Femur (tissue), 1 donor: ENCODE data around the gene MPHOSPH9.

Source experiments
- DNase-seq: peaks from one replicate; pipeline ENCODE4 v3.0.0-alpha.2; 2017

Gene MPHOSPH9

DNA sequence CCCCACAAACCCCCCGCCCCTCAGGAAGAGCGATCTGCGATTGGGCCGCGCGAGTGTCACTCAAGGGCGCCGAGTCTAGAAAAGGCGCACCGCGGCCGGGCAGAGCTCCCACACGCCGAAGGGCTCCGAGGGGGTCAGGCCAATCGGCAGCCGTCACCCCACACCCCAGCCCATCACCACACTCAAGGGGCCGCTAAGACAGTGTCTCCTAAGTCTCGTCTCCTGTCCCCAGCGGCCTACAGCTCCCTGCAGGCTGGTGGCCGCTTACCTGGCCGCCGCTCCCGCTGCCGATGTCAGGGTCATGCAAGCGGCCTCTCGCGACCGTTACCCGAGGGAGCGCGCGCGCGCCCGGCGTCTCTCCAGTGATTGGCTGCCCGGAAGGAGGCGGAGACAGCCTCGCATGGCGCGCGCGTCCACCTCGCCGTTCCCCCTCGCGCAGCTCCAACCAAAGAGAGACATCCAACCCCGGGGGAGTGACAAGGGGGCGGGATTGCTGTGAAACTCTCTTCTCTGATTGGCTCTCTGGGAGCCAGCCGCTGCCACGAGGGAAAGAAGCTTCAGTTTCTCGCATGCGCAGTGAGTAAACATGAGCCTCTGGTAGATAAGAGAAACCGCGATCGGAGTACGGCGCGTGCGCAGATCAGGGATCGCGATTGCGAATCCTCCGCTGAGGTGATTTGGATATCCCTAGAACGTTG is at the start of gene MPHOSPH9, which contains the start of gene MTRFR:
Gene MPHOSPH9 (minus strand): TSS at position 335 of the 698 bp plus-strand sequence. CDS start 2,777 bp downstream, outside the sequence.
Gene MTRFR (plus strand): TSS at position 630 of the 698 bp plus-strand sequence. CDS start 20,239 bp downstream, outside the sequence.
- DNase-seq: peak; percentile 100

- DNase-seq: no peak
Measured at GRCh38 chr12:123282111-123282510, 49.2 kb upstream of the MPHOSPH9 start.

GRCh38 chr12:123280971-123281370 is 48.0 kb upstream of the MPHOSPH9 start:
- no peak for DNase-seq

DNA sequence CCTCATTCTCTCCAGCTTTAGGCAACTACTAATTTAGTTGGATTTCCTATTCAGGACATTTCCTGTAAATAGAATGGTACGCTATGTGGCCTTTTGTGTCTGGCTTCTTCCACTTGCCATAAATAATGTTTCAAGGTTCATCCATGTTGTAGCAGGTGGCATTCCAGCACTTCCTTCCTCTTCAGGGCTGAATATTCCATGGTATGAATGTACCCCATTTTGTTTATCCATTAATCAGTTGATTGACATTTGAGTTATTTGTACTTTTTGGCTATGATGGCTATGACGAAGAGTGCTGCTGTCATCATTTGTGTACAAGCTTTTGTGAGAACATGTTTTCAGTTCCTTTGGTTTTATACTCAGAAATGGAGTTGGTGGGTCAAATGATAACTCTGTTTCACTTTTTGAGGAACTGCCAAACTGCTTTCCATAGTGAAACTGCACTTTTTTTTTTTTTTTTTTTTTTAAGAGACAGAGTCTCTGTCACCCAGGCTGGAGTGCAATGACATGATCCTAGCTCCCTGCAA is 45.2 kb upstream of the MPHOSPH9 start:
- DNase-seq: no peak

DNA sequence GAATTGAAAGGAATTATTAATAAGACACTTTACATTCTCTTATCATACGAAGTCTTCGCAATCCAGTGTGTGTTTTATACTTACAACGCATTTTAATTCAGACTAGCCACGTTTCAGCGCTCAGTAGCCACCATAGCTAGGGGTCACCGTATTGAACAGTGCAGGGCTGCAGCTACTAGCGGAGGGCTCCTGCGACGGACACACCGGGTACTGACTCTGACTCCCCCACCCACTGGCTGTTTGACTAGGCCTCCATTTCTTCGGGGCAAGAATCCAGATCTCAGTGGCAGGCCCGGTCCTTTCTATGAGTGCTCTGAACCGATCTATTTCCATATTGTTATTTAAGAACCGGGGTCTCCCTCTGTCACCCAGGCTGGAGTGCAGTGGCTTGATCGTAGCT is 40.2 kb upstream of the MPHOSPH9 start:
- no peak for DNase-seq

GRCh38 chr12:123271001-123271668 is 38.2 kb upstream of the MPHOSPH9 start:
- peak; percentile 83 for DNase-seq

DNA sequence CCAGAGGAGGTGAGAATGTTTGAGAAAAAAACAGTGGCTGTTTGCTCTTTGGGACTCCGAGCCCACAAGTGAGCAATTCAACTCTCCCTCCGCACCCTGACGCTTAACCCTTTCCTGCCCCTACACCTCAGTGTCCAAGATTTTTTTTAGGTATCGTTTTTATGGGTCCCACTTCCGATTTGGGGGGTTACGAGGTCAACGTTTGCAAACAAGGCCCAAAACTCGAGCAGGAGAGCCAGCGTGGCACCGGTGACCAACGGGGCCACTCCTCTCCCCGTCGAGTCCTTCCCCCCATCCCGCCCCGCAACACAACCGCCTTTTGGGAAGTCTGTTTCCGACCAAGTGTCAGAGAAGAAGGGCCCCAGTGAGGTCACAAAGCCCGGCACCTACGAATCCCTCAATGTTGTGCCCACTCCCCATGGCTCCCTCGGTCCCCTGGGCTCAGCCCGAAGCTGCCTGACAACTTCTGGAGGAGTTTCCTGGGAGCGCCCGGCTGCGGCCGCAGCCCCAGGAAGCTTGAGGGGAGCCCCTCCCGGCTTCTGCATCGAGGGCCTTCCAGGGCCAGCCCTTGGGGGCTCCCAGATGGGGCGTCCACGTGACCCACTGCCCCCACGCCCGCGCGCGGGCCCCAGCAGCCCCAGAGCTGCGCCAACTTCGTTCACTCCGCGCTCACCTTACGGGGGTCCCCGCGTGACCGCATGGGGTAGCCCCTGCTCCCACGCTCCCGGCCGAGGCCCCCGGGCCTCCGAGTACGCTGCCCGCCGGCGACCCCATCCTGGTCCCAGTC is 37.5 kb upstream of the MPHOSPH9 start:
- peak; percentile 69 for DNase-seq

DNA sequence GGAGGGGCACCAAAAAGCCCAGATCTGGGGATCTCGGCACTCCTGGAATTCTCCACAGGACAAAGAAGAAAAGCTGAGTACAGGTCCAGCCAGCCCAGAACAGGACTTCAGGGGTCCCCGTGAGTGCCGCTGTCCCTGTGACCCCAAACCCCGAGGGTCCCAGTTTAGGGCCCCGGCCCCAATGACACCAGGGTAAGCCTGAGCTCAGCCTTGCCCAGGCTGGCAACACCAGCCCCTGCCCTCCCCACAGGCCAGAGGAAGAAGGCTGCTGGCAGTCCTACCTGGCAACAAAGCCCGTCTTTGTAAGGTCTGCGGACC is 36.9 kb upstream of the MPHOSPH9 start:
- peak; percentile 53 for DNase-seq

GRCh38 chr12:123269395-123269892 is 36.5 kb upstream of the MPHOSPH9 start:
- peak; percentile 91 for DNase-seq

- peak; percentile 35 for DNase-seq
Measured at GRCh38 chr12:123268850-123269249, 35.9 kb upstream of the MPHOSPH9 start.

DNA sequence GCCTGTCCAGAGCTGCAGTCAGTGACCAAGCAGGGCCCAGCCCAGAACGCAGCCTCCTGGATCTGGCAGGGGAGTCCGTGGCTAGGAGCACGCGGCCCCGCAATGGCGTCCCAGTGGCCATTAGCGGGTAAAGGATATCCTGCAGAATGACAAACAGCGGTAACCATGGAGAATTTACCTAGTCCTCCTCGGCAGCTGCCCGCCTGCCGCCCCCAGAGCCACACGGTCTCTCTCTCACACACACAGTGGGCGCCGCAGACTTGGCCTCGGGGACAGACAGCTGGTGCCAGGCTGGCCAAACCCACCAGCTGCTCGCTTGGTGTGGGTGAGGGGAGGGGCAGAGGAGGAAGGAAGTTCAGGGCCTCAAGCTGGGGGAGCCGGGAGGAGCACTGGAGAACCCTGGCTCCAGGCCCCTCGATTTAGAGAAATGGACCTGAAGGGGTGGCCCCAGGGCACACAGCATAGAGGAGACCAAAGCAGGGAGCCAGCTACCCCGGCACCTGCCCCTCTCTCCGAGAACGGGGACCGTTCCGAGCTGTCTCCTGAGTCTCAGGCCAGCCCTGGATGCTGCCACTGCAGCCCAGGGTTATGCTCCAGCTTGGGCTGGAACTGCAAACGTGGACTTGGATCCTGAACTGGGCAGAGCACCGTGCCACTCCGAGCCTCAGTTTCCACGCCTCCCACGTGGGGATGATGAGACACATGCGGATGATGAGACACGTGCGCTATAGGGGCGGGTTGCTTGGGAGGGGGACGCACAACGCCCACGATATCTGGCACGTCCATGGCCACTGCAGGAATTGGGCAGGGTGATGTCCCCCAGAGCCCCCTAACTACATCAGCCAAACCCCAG is 35.3 kb upstream of the MPHOSPH9 start:
- peak; percentile 88 for DNase-seq

GRCh38 chr12:123267335-123267920 is 34.5 kb upstream of the MPHOSPH9 start:
- no peak for DNase-seq

- DNase-seq: no peak
Measured at GRCh38 chr12:123266679-123267277, 33.8 kb upstream of the MPHOSPH9 start.

DNA sequence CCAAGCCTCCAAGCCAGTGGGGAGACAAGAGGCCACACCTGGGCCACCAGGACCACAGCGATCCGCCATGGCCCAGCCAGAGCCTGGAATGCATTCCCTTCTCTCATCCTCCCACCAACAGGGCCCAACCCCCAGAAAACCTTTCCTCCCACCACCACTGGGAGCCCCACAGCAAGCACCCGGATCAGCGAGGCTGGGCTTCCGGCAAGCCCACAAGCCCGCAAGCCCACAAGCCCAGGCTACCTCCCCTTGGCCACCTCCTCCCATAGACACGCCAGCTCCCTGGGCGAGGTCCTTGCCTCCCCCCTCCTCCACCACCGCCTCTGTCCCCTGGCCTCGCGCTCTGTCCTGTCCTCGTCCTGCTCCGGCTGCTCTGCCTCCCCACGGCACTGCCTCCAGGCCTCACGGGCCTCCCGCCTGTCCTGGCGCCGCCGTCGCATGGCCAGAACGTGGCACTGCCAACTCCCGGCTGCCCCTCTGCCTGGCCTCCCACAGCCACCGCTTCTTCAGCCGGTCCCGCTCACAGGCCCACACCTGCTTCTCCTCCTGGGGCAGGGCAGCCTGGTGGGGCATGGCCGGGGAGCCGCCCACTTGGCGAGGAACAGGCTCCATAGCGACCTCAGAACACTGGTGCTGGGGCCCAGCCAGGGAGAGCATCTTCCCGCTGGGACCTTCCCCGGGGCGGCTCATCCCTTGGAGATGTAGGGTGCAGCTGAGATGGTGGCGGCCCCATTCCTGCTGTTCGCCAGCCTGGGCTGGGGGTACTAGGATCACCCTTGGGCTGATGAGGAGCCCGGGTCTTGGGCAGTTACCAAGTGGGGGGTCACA is 33.1 kb upstream of the MPHOSPH9 start:
- DNase-seq: no peak

GRCh38 chr12:123264642-123265041 is 31.7 kb upstream of the MPHOSPH9 start:
- no peak for DNase-seq

DNA sequence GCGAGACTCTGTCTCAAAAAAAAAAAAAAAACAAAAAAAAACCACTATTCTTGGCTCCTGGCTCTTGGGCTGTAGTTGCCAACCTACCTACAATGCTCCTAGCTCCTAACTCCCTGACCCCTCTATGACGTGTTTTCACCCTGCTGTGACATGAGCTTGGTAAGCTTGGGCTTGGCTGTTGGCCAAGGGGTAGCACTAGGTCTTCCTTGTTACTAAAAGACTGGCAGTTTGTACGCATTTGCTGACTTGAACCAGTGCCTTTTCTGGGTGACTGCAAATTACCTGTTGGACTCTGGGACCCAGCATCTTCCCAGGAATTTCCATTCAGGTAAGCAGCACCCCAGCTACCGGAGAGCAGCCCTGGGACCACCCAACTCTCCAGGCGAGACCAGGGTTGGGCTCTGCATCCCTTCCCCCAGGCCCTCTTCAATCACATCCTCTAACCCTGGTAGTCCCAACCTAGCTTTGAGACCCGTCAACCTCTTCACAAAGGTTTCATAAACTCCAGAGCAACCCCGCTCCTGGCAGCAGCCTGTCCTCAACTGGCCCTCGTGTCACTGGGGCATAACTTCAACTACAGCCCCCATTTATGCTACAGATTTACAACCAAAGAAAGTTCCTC is 30.4 kb upstream of the MPHOSPH9 start:
- no peak for DNase-seq

DNA sequence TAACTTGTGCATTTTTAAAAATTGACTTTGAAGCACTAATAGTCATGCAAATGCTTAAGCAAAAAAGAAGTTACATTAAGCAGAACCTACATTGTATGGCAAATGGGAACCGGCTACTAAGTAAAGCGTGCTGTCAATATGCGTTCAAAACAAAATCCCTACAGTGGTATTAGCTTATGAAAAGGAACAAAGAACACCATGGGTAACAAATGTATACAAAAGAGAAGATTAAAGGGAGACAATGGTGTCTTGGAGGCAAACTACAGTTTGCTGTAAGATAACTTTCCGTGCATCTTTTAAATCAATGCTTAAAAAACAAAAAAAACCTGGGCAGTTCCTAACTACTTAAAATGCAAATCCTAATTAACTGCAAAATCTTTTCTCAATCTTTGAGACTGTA is 28.3 kb upstream of the MPHOSPH9 start:
- no peak for DNase-seq

DNA sequence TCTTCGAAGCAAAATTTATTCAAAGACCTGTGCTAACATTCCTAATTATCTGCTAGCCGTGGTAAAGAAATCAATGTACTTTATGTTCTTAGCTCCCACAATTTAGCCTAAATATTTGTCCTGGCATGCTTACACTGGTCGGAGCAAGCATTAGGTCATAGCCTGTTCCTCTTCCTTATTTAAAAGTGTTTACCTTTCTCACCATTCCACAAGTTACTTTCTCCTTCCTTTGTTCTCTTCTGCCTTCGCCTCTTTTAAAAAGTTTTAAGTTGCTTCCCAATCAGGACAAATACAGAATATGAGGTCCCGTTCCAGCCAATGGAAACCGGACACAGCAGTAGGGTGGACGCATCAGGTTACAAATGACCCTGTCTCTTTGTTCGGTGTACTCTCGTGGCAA is 27.1 kb upstream of the MPHOSPH9 start:
- DNase-seq: no peak

DNA sequence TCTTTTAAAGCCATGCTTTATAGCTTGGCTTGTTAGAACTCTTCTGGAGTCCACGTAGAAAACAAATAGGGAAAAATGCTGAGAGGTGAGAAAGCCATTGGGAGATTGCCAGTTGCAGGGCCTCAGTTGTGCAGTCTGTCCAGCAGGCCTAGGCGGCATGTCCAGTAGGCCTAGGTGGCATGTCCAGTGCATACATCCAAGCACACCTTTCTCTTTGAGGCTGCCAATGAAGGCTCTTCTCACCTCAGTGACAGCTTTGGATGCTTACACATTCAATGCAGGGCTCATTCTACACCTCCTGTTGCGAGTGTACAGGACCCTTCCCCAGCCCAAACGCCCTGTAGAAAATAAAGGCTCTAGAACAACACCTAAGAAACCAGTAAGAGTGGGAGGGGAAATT is 25.7 kb upstream of the MPHOSPH9 start:
- no peak for DNase-seq

DNA sequence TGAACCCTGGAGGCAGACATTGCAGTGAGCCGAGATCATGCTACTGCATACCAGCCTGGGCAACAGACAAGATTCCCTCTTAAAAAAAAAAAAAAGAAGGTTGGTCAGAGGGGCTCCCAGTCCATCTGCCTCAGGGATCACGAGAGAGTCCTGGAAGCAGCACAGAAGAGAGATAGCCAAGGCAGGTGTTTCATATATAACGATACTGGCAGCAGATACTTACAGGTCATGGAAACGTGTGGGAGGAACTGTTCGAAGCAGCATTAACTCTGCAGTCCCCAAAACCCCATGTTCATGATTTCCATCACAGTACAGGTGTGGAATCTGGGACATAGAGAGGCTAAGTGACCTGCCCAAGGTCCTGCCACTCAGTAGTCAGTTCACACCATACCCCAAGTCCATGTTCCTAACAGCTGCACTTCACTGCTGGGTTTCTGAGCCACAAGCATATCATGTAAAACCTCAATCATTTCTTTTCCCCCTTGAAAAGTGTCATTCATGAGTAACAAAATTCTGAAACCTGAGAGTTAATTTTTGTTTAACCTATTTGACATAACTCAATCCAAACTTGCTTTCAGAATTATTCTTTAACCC is 22.0 kb upstream of the MPHOSPH9 start:
- DNase-seq: no peak
